ENCODE results near the gene DNASE1L1. TPM values are rescaled to one million over a fixed set of nuclear protein-coding genes. Genes with fewer than 3 reads are reported as not detected.
"Not testable (repeated sequence)": the region's sequence is repeated elsewhere in the genome, so short reads cannot be mapped to it uniquely, and the experiment has no call there.

DNASE1L1 gene
- total and polyA plus RNA-seq, 4 donors: 9.9 to 24.6 (median 14.9) TPM

DNA sequence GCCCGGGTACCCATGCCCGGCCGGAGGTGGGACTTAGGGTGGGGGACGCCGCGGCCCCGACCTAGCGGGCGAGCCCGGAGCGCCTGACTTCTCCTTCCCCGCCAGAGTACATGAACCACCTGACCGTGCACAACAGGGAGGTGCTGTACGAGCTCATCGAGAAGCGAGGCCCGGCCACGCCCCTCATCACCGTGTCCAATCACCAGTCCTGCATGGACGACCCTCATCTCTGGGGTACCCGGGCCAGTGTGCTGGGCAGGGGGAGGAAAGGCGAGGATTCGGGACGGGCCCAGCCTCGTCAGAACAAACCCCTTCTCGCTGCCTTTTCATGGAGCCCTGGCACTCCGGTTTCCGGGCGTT lies 2.9 kb upstream of the DNASE1L1 start:
- WGBS (ENCODE audit: insufficient coverage): 42% methylated on average over 25 of the region's 29 CpGs
- Histone ChIP-seq H3K9me3 (ENCODE audit: control insufficient read depth, insufficient read depth, low read length) (no peaks in the 10 kb centered on the region), H3K4me1 (ENCODE audit: control insufficient read depth, insufficient read depth, low read length) (peaks cover 9% of the 10 kb centered on the region), H3K4me3 (ENCODE audit: low read depth, low read length) (peak overlapping the region; percentile 60), H3K36me3 (ENCODE audit: control insufficient read depth, insufficient read depth, low read length) (peaks cover 16% of the 10 kb centered on the region), H3K27me3 (ENCODE audit: control insufficient read depth, insufficient read depth, low read length) (no peaks in the 10 kb centered on the region), H3K27ac (ENCODE audit: low read depth, low read length) (peak overlapping the region; percentile 57)
- DNase-seq (ENCODE audit: low read depth in 4 of 6, low spot score in 6 of 6): peak in 2 of 6 donors; percentile 82 to 86

DNA sequence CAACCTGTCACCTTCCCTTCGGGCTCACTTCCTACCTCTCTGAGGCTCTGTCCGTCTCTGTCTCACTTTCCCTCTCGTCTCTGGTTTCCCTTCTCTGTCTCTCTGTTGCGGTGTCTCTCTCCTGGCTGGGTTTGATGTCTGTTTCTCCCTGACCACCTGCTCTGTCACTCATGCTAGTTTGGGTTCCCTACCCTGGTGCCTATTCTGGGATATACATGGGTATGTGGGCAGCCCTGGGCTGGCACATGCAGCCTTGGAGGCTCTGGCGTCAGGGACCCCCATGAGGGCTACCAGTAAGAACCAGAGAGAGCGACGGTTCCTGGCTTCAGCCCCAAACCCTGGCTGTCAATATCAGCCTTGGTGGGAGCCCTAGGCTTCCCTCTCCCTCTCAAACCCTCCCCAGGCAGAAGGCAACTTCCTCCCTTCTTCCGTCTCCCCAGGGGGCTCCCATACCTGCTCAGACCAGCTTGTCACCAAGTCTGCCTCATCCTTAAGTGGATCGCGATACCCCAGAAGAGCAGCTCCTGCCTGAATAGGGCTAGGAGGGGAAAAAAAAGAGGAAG lies 314 bp downstream of the DNASE1L1 start:
- Histone ChIP-seq H3K4me3 (ENCODE audit: low read depth, low read length) (peak overlapping the region; percentile 5), H3K9me3 (ENCODE audit: control insufficient read depth, insufficient read depth, low read length) (no peaks in the 10 kb centered on the region), H3K27me3 (ENCODE audit: control insufficient read depth, insufficient read depth, low read length) (no peaks in the 10 kb centered on the region), H3K27ac (ENCODE audit: low read depth, low read length) (no peak overlapping the region), H3K4me1 (ENCODE audit: control insufficient read depth, insufficient read depth, low read length) (peaks cover 9% of the 10 kb centered on the region), H3K36me3 (ENCODE audit: control insufficient read depth, insufficient read depth, low read length) (peaks cover 8% of the 10 kb centered on the region)
- DNase-seq (ENCODE audit: low read depth in 4 of 6, low spot score in 6 of 6): no peak
- 73% methylated on average over 6 of the region's 10 CpGs for WGBS (ENCODE audit: insufficient coverage)

GRCh38 chrX:154404625-154405192 lies 4.3 kb downstream of the DNASE1L1 start:
- Histone ChIP-seq H3K27me3 (ENCODE audit: control insufficient read depth, insufficient read depth, low read length) (no peaks in the 10 kb centered on the region), H3K4me1 (ENCODE audit: control insufficient read depth, insufficient read depth, low read length) (peaks cover 6% of the 10 kb centered on the region), H3K27ac (ENCODE audit: low read depth, low read length) (no peak overlapping the region), H3K9me3 (ENCODE audit: control insufficient read depth, insufficient read depth, low read length) (no peaks in the 10 kb centered on the region), H3K4me3 (ENCODE audit: low read depth, low read length) (no peak overlapping the region), H3K36me3 (ENCODE audit: control insufficient read depth, insufficient read depth, low read length) (peaks cover 25% of the 10 kb centered on the region)
- 85% methylated on average over 16 of the region's 16 CpGs for WGBS (ENCODE audit: insufficient coverage)
- DNase-seq (ENCODE audit: low read depth in 4 of 6, low spot score in 6 of 6): no peak

- H3K27ac ChIP-seq (ENCODE audit: low read depth, low read length): no peak overlapping the region
- WGBS (ENCODE audit: insufficient coverage): no CpG with 5 or more reads among the region's 4 CpGs
- peaks cover 14% of the 10 kb centered on the region for H3K4me1 ChIP-seq (ENCODE audit: control insufficient read depth, insufficient read depth, low read length)
- no peaks in the 10 kb centered on the region for H3K27me3 ChIP-seq (ENCODE audit: control insufficient read depth, insufficient read depth, low read length)
- H3K9me3 ChIP-seq (ENCODE audit: control insufficient read depth, insufficient read depth, low read length): no peaks in the 10 kb centered on the region
- no peak for DNase-seq (ENCODE audit: low read depth in 4 of 6, low spot score in 6 of 6)
- peaks cover 26% of the 10 kb centered on the region for H3K36me3 ChIP-seq (ENCODE audit: control insufficient read depth, insufficient read depth, low read length)
- H3K4me3 ChIP-seq (ENCODE audit: low read depth, low read length): no peak overlapping the region
Measured at GRCh38 chrX:154403858-154404257, 5.2 kb downstream of the DNASE1L1 start.

DNA sequence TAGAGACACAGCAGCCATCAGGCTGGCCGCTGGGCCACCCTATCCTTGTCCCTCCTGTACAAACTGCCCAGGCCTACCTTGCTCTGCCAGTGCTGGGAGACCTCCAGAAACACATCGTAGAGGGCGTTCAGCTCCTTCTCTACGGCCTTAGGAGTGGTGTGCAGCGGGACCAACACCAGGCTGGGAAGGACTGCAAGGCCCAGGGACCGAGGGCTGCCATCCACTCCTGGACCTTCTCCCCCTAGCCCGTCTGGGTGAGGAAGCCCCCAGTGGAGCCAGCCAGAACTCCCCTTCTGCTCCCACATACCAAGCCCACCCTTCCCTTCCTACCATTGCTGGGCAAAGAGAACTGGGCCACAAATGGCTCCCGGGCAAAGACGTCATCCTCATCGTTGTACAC lies 5.9 kb downstream of the DNASE1L1 start:
- Histone ChIP-seq H3K27ac (ENCODE audit: low read depth, low read length) (no peak overlapping the region), H3K9me3 (ENCODE audit: control insufficient read depth, insufficient read depth, low read length) (no peaks in the 10 kb centered on the region), H3K27me3 (ENCODE audit: control insufficient read depth, insufficient read depth, low read length) (no peaks in the 10 kb centered on the region), H3K4me1 (ENCODE audit: control insufficient read depth, insufficient read depth, low read length) (peaks cover 14% of the 10 kb centered on the region), H3K4me3 (ENCODE audit: low read depth, low read length) (no peak overlapping the region), H3K36me3 (ENCODE audit: control insufficient read depth, insufficient read depth, low read length) (peaks cover 26% of the 10 kb centered on the region)
- DNase-seq (ENCODE audit: low read depth in 4 of 6, low spot score in 6 of 6): no peak
- 84% methylated on average over 9 of the region's 10 CpGs for WGBS (ENCODE audit: insufficient coverage)

GRCh38 chrX:154402622-154403127 lies 6.4 kb downstream of the DNASE1L1 start:
- H3K36me3 ChIP-seq (ENCODE audit: control insufficient read depth, insufficient read depth, low read length): peaks cover 26% of the 10 kb centered on the region
- H3K27me3 ChIP-seq (ENCODE audit: control insufficient read depth, insufficient read depth, low read length): no peaks in the 10 kb centered on the region
- no peak overlapping the region for H3K4me3 ChIP-seq (ENCODE audit: low read depth, low read length)
- DNase-seq (ENCODE audit: low read depth in 4 of 6, low spot score in 6 of 6): no peak
- peaks cover 15% of the 10 kb centered on the region for H3K4me1 ChIP-seq (ENCODE audit: control insufficient read depth, insufficient read depth, low read length)
- H3K9me3 ChIP-seq (ENCODE audit: control insufficient read depth, insufficient read depth, low read length): no peaks in the 10 kb centered on the region
- no peak overlapping the region for H3K27ac ChIP-seq (ENCODE audit: low read depth, low read length)
- 81% methylated on average over 14 of the region's 19 CpGs for WGBS (ENCODE audit: insufficient coverage)

DNA sequence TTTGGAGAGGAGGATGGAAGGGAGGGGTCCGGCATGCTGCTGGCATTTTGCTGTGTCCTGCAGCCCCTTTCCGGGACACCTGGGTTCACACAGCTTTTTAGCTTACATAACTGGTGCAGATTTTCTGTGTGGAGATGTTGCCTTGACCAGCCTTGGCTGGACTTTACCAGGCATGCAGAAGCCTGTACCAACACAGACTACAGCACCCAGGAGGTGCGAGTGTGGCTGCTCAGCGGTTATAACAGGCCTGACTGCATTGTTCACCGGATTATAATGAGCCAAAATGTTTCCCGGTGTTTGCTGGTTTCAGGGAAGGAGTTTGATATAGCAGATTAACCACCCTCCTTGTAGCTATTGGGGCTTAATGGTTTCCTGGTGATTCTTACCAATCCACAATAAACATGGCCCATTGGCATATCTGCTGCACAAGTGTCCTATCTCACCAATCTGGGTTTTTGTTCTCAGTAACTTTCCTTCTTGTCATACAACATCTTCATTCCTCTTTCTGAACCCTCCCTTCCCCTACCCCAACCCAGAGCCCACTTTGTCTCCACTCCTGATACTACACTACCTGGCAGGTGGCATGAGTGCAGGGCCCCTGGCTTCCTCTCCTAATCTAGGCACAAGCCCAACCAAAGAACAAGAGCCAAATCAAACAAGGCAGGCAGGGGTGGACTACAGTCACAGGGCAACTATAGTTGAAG lies 7.0 kb downstream of the DNASE1L1 start:
- no peak overlapping the region for H3K4me3 ChIP-seq (ENCODE audit: low read depth, low read length)
- H3K27me3 ChIP-seq (ENCODE audit: control insufficient read depth, insufficient read depth, low read length): no peaks in the 10 kb centered on the region
- no peak overlapping the region for H3K27ac ChIP-seq (ENCODE audit: low read depth, low read length)
- WGBS (ENCODE audit: insufficient coverage): 50% methylated on average over 1 of the region's 6 CpGs
- H3K36me3 ChIP-seq (ENCODE audit: control insufficient read depth, insufficient read depth, low read length): peaks cover 26% of the 10 kb centered on the region
- no peaks in the 10 kb centered on the region for H3K9me3 ChIP-seq (ENCODE audit: control insufficient read depth, insufficient read depth, low read length)
- H3K4me1 ChIP-seq (ENCODE audit: control insufficient read depth, insufficient read depth, low read length): peaks cover 21% of the 10 kb centered on the region
- no peak for DNase-seq (ENCODE audit: low read depth in 4 of 6, low spot score in 6 of 6)

DNA sequence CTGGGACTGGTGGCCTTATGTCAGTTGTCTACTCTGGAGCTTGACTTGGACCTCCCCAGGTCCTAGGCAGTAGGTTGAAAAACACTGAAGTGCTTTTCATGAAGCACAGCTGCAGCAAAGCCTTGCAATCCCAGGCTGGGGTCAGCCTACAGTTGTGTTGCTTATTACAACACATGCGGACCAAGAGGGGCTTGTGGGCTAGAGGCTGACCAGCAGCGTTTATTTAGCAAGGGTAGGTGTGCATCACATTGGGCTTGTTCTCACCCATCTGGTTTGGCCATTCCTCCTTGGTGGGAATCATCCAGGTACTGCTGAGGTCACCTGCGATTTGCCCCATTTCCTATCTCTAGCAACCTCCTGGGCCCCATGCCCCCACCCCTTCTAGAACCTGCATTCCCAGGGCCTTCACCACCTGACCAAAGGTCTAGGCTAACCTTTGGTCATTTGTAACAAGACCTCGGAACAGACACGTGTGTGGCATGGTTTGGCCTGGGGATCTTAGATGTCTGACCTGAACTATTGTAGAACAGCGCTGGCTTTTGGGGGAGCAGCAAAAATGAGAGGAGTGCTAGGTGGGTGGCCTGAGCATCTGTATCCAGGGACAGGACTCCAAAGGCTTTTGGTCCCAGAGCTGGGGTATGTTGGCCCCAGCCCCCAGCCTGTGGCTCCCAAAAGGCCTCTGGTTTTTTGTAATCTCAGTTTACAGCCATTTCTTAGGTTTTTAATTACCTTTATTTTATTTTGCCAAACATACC lies 7.8 kb downstream of the DNASE1L1 start:
- Histone ChIP-seq H3K27ac (ENCODE audit: low read depth, low read length) (no peak overlapping the region), H3K4me1 (ENCODE audit: control insufficient read depth, insufficient read depth, low read length) (peaks cover 24% of the 10 kb centered on the region), H3K4me3 (ENCODE audit: low read depth, low read length) (no peak overlapping the region), H3K9me3 (ENCODE audit: control insufficient read depth, insufficient read depth, low read length) (no peaks in the 10 kb centered on the region), H3K36me3 (ENCODE audit: control insufficient read depth, insufficient read depth, low read length) (peaks cover 26% of the 10 kb centered on the region), H3K27me3 (ENCODE audit: control insufficient read depth, insufficient read depth, low read length) (no peaks in the 10 kb centered on the region)
- no peak for DNase-seq (ENCODE audit: low read depth in 4 of 6, low spot score in 6 of 6)
- WGBS (ENCODE audit: insufficient coverage): 75% methylated on average over 6 of the region's 6 CpGs

- DNase-seq (ENCODE audit: low read depth in 4 of 6, low spot score in 6 of 6); H3K4me3 ChIP-seq (ENCODE audit: low read depth, low read length); H3K27ac ChIP-seq (ENCODE audit: low read depth, low read length); H3K27me3 ChIP-seq (ENCODE audit: control insufficient read depth, insufficient read depth, low read length); H3K9me3 ChIP-seq (ENCODE audit: control insufficient read depth, insufficient read depth, low read length): not testable (repeated sequence)
- H3K36me3 ChIP-seq (ENCODE audit: control insufficient read depth, insufficient read depth, low read length): peaks cover 26% of the 10 kb centered on the region
- H3K4me1 ChIP-seq (ENCODE audit: control insufficient read depth, insufficient read depth, low read length): peaks cover 24% of the 10 kb centered on the region
- WGBS (ENCODE audit: insufficient coverage): 81% methylated on average over 3 of the region's 6 CpGs
Measured at GRCh38 chrX:154400369-154400817, 8.7 kb downstream of the DNASE1L1 start.

All from spinal cord (tissue), 10 donors.